PC-3 (cell line): ENCODE data around the gene UGT1A4. TPM values are rescaled to one million over a fixed set of nuclear protein-coding genes. Genes with fewer than 3 reads are reported as not detected.

ENCODE experiments used
- ATAC-seq: fragments of 200-7000 bp; cut with Tn5 transposase; 2 replicates; pipeline ENCODE4 v1.9.1; 2020; ENCODE audit warnings: mild to moderate bottlenecking, moderate library complexity
- BruUV-seq: library from RNA; stranded (reverse); fragments of 400-500 nt; replicated peaks from 2 replicates; lab custom pipeline; 2021; lab: Mats Ljungman, UMichigan
- CTCF ChIA-PET: fragments of 300-600 bp; sonication (Branson Sonifier 250); formaldehyde crosslinking; loops from one replicate; lab custom pipeline; 2022; ENCODE audit warnings: antibody characterized with exemption; lab: Charles Lee
- POLR2A ChIA-PET: fragments of 300-600 bp; sonication (Branson Sonifier 250); formaldehyde crosslinking; loops from one replicate; lab custom pipeline; 2022; ENCODE audit warnings: antibody characterized with exemption; ENCODE audit not compliant: unreplicated experiment; lab: Charles Lee
- DNase-seq: peaks from one replicate; pipeline ENCODE4 v3.0.0-alpha.2; 2015
- H2AFZ ChIP-seq: fragments of 300-600 bp; sonication (generic); 2 replicates; pipeline ENCODE4 v1.6.0; 2016; ENCODE audit warnings: antibody characterized with exemption, low read length
- H3F3A ChIP-seq: fragments of 300-600 bp; sonication (generic); one replicate; pipeline ENCODE4 v1.6.0; 2017; ENCODE audit warnings: antibody characterized with exemption, low read length, control low read depth, mild to moderate bottlenecking; ENCODE audit not compliant: unreplicated experiment
- H3K27ac ChIP-seq: fragments of 300-600 bp; sonication (generic); 2 replicates; pipeline ENCODE4 v1.5.1; 2016; ENCODE audit warnings: mild to moderate bottlenecking, low read length
- H3K27me3 ChIP-seq: fragments of 300-600 bp; sonication (generic); 2 replicates; pipeline ENCODE4 v1.6.1; 2016; ENCODE audit warnings: low read length, mixed read lengths
- H3K36me3 ChIP-seq: fragments of 300-600 bp; sonication (generic); 2 replicates; pipeline ENCODE4 v1.6.1; 2016; ENCODE audit warnings: low read depth, mixed run types, low read length, mixed read lengths
- H3K4me1 ChIP-seq: fragments of 300-600 bp; sonication (generic); 2 replicates; pipeline ENCODE4 v1.5.1; 2016; ENCODE audit warnings: low read length; ENCODE audit not compliant: insufficient read depth
- H3K4me2 ChIP-seq: fragments of 300-600 bp; sonication (generic); 2 replicates; pipeline ENCODE4 v1.6.0; 2016; ENCODE audit warnings: low read length
- H3K4me3 ChIP-seq: fragments of 300-600 bp; sonication (generic); 2 replicates; pipeline ENCODE4 v1.5.1; 2016; ENCODE audit warnings: mild to moderate bottlenecking, low read length, mixed read lengths
- H3K79me2 ChIP-seq: fragments of 300-600 bp; sonication (generic); 2 replicates; pipeline ENCODE4 v1.6.1; 2017; ENCODE audit warnings: low read length, mixed read lengths
- H3K9ac ChIP-seq: fragments of 300-600 bp; sonication (generic); 2 replicates; pipeline ENCODE4 v1.6.0; 2016; ENCODE audit warnings: mild to moderate bottlenecking, low read length
- H3K9me2 ChIP-seq: fragments of 300-600 bp; sonication (generic); replicated peaks from 2 replicates; pipeline ENCODE4 v1.6.1; 2016; ENCODE audit warnings: mixed run types, low read length, mixed read lengths
- H3K9me3 ChIP-seq: fragments of 300-600 bp; sonication (generic); 2 replicates; pipeline ENCODE4 v1.6.1; 2016; ENCODE audit warnings: low read length, mixed read lengths
- H4K20me1 ChIP-seq: fragments of 300-600 bp; sonication (generic); 2 replicates; pipeline ENCODE4 v1.6.1; 2016; ENCODE audit warnings: low read length, mixed read lengths
- EZH2 ChIP-seq: fragments of 300-600 bp; sonication (generic); IDR thresholded peaks from one replicate; pipeline ENCODE4 v1.6.1; 2017; ENCODE audit warnings: antibody characterized with exemption, mild to moderate bottlenecking, low read length; ENCODE audit not compliant: unreplicated experiment
- EZH2phosphoT487 ChIP-seq: fragments of 300-600 bp; sonication (generic); IDR thresholded peaks from 2 replicates; pipeline ENCODE4 v1.6.1; 2018; ENCODE audit warnings: mild to moderate bottlenecking, antibody characterized with exemption, low read length, borderline replicate concordance
- intact Hi-C: fragments of 100-400 bp; cut with micrococcal nuclease; formaldehyde crosslinking; loops from 2 replicates; pipeline ENCODE4 v1.9.0; 2023
- total RNA-seq: library from RNA; depleted of rRNA; stranded (reverse); fragments of >200 nt; gene quantifications from 2 replicates; pipeline ENCODE4 v1.2.3, GENCODE V29; 2014
- TF ChIP-seq, protein P1 (sequence below): fragments of 300-600 bp; sonication (generic); conservative IDR thresholded peaks from 2 replicates; pipeline ENCODE4 v1.5.1; 2017; ENCODE audit warnings: antibody characterized with exemption, low read depth, mild to moderate bottlenecking, low read length

Gene UGT1A4
- total RNA-seq, 1 experiment from 2014 or later = not detected

- H3K79me2 ChIP-seq = no peaks in the 10 kb centered on the region
- no peaks in the 10 kb centered on the region for H3K36me3 ChIP-seq
- no peaks in the 10 kb centered on the region for H3F3A ChIP-seq
- H3K27ac ChIP-seq = no peak overlapping the region
- peaks cover 5% of the 10 kb centered on the region; the same call in 1 of the 2 replicates for H3K4me1 ChIP-seq
- H3K27me3 ChIP-seq = no peaks in the 10 kb centered on the region
- ChIA-PET CTCF (no interaction called here), POLR2A (no interaction called here)
- no peak overlapping the region for H3K9ac ChIP-seq
- TF ChIP-seq EZH2 = no peak
- no peak for TF ChIP-seq EZH2phosphoT487
- TF ChIP-seq, protein P1, sequence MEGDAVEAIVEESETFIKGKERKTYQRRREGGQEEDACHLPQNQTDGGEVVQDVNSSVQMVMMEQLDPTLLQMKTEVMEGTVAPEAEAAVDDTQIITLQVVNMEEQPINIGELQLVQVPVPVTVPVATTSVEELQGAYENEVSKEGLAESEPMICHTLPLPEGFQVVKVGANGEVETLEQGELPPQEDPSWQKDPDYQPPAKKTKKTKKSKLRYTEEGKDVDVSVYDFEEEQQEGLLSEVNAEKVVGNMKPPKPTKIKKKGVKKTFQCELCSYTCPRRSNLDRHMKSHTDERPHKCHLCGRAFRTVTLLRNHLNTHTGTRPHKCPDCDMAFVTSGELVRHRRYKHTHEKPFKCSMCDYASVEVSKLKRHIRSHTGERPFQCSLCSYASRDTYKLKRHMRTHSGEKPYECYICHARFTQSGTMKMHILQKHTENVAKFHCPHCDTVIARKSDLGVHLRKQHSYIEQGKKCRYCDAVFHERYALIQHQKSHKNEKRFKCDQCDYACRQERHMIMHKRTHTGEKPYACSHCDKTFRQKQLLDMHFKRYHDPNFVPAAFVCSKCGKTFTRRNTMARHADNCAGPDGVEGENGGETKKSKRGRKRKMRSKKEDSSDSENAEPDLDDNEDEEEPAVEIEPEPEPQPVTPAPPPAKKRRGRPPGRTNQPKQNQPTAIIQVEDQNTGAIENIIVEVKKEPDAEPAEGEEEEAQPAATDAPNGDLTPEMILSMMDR = no peak
- DNase-seq (no peak), ATAC-seq (no peak)
- H2AFZ ChIP-seq = no peak overlapping the region
- H3K9me2 ChIP-seq = no peaks in the 10 kb centered on the region
- no TSS peak for BruUV-seq
- H4K20me1 ChIP-seq = no peaks in the 10 kb centered on the region
- H3K4me3 ChIP-seq = no peak overlapping the region
- H3K9me3 ChIP-seq = no peaks in the 10 kb centered on the region
- no peak overlapping the region for H3K4me2 ChIP-seq
- intact Hi-C loops = no loop called here
Observed at GRCh38 chr2:233799087-233799665, 80.6 kb downstream of the UGT1A4 start.

GRCh38 chr2:233799716-233800115 is 81.2 kb downstream of the UGT1A4 start:
- H3K9me2 ChIP-seq = no peaks in the 10 kb centered on the region
- H4K20me1 ChIP-seq = no peaks in the 10 kb centered on the region
- H3K27ac ChIP-seq = no peak overlapping the region
- TF ChIP-seq, protein P1 = no peak
- TF ChIP-seq EZH2phosphoT487 (no peak), EZH2 (no peak)
- no peaks in the 10 kb centered on the region for H3K79me2 ChIP-seq
- CTCF ChIA-PET = no interaction called here
- POLR2A ChIA-PET = no interaction called here
- H3K9ac ChIP-seq = no peak overlapping the region
- no peaks in the 10 kb centered on the region for H3K36me3 ChIP-seq
- BruUV-seq = no TSS peak
- H3K27me3 ChIP-seq = no peaks in the 10 kb centered on the region
- peaks cover 5% of the 10 kb centered on the region; the same call in 1 of the 2 replicates for H3K4me1 ChIP-seq
- DNase-seq (no peak), ATAC-seq (no peak)
- no peak overlapping the region for H3K4me3 ChIP-seq
- no peak overlapping the region for H3K4me2 ChIP-seq
- no peak overlapping the region for H2AFZ ChIP-seq
- H3F3A ChIP-seq = no peaks in the 10 kb centered on the region
- intact Hi-C loops = no loop called here
- no peaks in the 10 kb centered on the region for H3K9me3 ChIP-seq

DNA sequence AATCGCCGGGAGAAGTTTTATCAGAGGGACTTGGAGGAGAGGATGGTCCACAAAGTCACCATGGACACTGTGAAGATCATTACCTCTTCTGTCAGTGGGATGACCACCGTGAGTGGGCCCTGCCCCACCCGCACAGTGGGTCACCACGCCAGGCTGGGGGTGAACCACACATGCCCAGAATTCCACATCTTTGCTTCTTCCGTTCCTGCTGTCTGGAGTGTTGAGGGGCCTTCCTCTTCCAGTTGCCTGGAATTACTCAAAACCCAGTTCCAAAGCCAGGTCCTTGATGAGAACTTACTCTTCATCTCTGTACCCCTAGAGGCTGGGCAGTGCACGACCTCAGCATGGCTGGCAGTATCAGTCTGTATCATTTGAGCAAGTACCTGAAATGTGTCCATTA is 81.7 kb downstream of the UGT1A4 start:
- no peak overlapping the region for H3K4me2 ChIP-seq
- ATAC-seq = no peak
- BruUV-seq = no TSS peak
- no peak overlapping the region for H3K9ac ChIP-seq
- H3F3A ChIP-seq = no peaks in the 10 kb centered on the region
- H3K9me3 ChIP-seq = no peaks in the 10 kb centered on the region
- no peak for DNase-seq
- no peaks in the 10 kb centered on the region for H3K27me3 ChIP-seq
- H3K79me2 ChIP-seq = no peaks in the 10 kb centered on the region
- ChIA-PET POLR2A (no interaction called here), CTCF (no interaction called here)
- no peaks in the 10 kb centered on the region for H3K36me3 ChIP-seq
- no peak overlapping the region for H3K27ac ChIP-seq
- no peaks in the 10 kb centered on the region for H3K9me2 ChIP-seq
- peaks cover 5% of the 10 kb centered on the region; the same call in 1 of the 2 replicates for H3K4me1 ChIP-seq
- H2AFZ ChIP-seq = no peak overlapping the region
- TF ChIP-seq EZH2phosphoT487 = no peak
- TF ChIP-seq, protein P1 = no peak
- TF ChIP-seq EZH2 = no peak
- H4K20me1 ChIP-seq = no peaks in the 10 kb centered on the region
- intact Hi-C loops = no loop called here
- H3K4me3 ChIP-seq = no peak overlapping the region
